AG09309 (cell line): ENCODE results near the gene TNS1.
A peak's percentile ranks its signal among the peaks of the same experiment; 100 is the strongest.

Source experiments
- DNase-seq: peaks from one replicate; pipeline ENCODE4 v3.0.0-alpha.2; 2010; ENCODE audit warnings: low read depth
- H3K4me3 ChIP-seq: 2 replicates; pipeline ENCODE4 v1.5.1; 2011; ENCODE audit warnings: mild to moderate bottlenecking, low read depth, low read length, moderate library complexity; ENCODE audit not compliant: control insufficient read depth
- TF ChIP-seq, protein P1 (sequence below): IDR thresholded peaks from 2 replicates; pipeline ENCODE4 v1.5.1; 2011; ENCODE audit warnings: mild to moderate bottlenecking, low read depth, low read length, inconsistent platforms; ENCODE audit not compliant: insufficient read depth, control insufficient read depth; ENCODE audit errors: missing control alignments

Gene TNS1

DNA sequence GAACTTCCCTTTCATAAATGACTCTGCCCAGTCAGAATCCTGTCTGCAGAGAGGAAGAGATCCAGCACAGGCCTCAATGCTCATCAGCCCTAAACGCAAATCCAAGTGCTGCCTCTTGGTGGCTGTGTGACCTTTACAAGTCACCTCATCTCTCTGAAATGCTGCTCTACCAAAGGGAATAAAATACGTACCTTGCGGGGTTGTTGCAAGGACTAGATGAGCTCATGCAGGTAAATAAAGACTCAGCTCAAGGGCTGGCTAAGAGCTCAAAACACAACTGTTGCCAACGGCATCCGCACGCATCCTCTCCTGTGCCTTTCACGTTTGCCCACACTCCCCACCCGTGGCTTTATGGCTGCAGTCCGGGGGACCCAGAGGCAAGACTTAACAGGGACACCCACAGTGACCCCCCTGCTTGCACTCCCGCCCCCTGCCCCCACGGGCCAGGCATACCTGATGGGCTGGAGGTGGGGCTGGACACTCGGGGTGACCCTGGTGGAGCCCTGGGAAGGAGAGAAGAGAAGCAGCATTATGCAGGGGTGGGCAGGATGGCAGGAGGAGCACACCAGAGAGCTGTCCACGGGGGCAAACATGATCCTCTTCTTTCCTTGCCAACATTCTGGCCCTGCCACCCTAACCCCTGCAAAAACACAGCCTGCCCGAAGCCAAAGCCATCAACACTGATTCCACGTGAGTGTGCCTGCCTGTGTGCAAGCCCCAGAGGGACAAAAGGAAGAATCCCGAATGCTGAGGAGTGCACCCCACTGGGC, 102.6 kb downstream of the TNS1 start:
- H3K4me3 ChIP-seq = no peak overlapping the region
- DNase-seq = no peak

DNA sequence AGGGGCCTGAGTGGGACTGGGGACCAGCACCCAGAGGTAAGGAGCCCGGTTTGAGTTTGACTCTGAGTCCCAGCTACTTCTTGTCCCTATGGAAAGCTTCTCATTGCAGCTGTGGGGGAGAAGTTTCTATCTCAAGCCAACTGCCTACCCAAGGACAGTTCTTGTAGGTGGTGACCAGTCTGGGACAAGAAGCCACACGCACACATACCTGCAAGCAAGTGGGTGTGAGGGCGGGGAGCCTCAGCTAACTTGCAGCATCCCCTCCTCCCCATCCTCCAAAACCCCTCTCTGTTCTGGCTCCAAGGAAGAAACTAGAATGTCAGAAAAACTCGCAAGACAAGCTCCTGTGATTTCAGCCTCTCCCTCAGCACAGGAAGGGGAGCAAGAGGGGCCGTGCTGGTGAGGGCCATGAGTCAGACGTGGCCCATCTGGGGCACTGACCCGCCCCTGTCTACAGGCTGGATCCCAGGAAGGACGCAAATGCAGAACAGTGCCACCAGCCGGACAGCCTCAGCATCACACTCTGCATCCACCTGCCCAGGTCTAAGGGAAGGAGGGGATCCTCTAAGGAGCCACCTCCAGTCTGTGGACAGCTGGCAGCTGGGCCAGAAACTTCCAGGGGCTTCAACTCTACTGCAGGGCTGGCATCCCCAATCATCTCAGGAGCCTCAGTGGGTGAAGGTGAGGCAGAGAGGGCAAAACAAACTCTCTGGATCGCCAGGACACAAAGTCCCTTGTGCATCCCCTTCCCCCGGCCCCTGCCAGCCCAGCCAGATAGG, 103.4 kb downstream of the TNS1 start:
- TF ChIP-seq, protein P1, sequence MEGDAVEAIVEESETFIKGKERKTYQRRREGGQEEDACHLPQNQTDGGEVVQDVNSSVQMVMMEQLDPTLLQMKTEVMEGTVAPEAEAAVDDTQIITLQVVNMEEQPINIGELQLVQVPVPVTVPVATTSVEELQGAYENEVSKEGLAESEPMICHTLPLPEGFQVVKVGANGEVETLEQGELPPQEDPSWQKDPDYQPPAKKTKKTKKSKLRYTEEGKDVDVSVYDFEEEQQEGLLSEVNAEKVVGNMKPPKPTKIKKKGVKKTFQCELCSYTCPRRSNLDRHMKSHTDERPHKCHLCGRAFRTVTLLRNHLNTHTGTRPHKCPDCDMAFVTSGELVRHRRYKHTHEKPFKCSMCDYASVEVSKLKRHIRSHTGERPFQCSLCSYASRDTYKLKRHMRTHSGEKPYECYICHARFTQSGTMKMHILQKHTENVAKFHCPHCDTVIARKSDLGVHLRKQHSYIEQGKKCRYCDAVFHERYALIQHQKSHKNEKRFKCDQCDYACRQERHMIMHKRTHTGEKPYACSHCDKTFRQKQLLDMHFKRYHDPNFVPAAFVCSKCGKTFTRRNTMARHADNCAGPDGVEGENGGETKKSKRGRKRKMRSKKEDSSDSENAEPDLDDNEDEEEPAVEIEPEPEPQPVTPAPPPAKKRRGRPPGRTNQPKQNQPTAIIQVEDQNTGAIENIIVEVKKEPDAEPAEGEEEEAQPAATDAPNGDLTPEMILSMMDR = peak; percentile 91
- peak; percentile 67 for DNase-seq

More for the DNA sequence above, 102.6 kb downstream of the TNS1 start:
- TF ChIP-seq, protein P1 = no peak

DNA sequence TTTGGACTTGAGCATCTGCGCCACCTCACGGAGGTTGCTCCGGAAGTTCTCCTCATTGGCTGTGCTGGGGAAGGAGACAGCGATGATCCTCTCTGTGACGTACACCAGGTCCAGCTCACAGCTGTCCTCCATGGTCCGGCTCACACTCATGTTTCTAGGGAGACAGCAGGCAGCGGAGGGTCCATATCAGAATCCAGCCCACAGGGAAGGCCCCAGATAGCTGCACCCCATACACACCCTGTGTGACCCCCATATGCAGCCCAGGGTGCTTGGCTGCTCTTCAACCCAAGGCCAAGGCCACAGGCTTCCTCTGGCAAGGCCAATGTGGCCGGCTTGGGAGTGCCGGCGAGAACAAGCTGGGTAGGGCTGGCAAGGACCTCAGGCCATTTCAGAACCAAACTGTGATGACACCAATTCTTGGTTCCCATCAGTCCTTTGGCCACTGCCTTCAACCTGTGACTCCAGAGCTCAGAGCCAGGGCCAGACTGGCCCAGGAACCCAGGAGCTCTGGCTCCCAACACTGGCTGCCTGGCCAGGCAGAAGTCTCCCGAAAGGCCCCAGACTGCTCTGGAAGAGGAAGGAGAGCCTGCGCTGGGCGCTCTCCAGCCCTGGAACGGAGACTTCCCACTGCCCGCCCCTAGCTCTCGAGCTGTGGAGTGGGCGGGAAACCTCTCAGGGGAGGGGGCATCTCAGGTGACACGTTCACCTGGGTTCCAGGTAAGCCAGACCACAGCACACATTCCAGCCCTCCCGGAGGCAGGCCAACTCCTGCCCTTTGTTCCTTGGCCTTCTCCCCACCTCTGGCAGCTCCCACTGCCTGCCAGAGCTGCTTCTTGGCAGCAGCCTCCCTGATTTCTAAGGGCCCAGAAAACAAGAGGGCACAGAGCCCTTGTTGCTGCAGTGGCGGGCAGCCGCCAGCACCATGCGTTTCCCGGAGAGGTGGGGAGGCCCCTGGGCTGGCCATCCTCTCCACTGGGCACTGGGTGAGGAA, 104.7 kb downstream of the TNS1 start:
- no peak for DNase-seq

More for the DNA sequence above, 103.4 kb downstream of the TNS1 start:
- H3K4me3 ChIP-seq = no peak overlapping the region

DNA sequence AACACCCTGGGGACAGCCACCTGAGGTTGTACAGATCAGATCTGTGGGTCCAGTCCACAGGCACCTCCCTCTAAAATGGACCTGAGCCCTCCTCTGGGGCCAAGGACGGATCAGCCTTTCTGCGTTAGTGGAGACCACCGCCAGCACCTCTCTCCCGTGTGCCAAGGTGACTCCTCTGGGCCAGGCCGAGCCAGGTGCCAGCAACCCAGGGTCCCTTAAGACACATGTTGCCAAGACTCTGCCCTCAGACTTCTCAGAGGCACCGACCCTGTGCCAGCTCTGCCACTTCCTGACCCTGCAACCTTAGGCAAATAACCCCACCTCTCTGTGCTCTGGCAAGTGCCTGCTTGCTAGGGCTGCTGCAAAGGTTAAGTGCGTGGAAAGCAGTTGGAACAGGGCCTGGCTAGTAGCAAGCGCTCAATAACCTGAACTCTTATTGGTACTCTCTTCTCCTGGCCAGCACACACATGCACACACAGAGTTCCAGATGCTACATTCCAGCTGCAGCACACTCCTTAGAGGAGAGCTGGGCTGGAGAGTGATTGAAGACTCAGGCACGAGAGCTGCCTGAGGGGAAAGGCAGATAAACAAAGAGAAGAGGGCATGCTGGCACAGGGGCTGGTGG, 105.6 kb downstream of the TNS1 start:
- no peak overlapping the region for H3K4me3 ChIP-seq
- TF ChIP-seq, protein P1 = no peak
- no peak for DNase-seq

More for the DNA sequence above, 104.7 kb downstream of the TNS1 start:
- TF ChIP-seq, protein P1 = no peak
- no peak overlapping the region for H3K4me3 ChIP-seq

DNA sequence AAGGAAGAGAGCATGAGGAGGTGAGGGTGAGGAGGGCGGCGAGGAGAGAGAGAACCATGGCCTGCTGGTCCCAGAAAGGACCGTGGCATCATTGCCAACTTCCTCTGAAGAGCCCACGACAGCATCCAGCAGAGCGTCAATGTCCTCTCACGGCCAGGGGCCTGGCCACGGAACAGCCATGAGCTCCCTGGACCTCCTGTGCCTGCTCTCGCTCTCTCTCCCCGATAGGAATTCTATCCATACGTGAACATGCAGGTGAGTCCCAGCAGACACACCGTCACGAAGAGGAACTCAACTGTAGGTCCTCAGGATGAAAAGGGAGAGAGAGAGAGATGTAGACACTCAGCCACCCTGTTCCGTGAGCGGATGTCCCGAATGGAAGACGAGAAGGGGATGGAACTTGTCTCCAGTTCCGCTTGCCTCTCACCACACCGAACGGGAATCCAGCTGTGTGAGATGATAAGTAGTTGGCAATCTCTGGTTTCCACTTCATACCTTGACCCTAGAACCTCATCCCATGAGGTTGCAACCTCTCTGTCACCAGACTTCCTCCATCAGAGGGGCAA, 107.6 kb downstream of the TNS1 start:
- DNase-seq = no peak
- TF ChIP-seq, protein P1 = no peak
- no peak overlapping the region for H3K4me3 ChIP-seq
